H9 (cell line): ENCODE measurements around the gene KCNJ1. TPM values are rescaled to one million over a fixed set of nuclear protein-coding genes. Genes with fewer than 3 reads are reported as not detected.

Experiments
- DNase-seq: peaks from one replicate; pipeline ENCODE4 v3.0.0-alpha.2; 2017
- H2AFZ ChIP-seq: one replicate; pipeline ENCODE4 v1.6.1; 2013; ENCODE audit warnings: mild to moderate bottlenecking, low read length, control low read depth, moderate library complexity
- H2AK5ac ChIP-seq: 2 replicates; pipeline ENCODE4 v1.6.1; 2013; ENCODE audit warnings: low read length, control low read depth, mixed read lengths; ENCODE audit not compliant: insufficient read length
- H2BK120ac ChIP-seq: one replicate; pipeline ENCODE4 v1.6.1; 2013; ENCODE audit warnings: low read depth, mild to moderate bottlenecking, low read length, control low read depth, inconsistent platforms; ENCODE audit not compliant: poor library complexity, severe bottlenecking
- H2BK12ac ChIP-seq: 2 replicates; pipeline ENCODE4 v1.6.1; 2013; ENCODE audit warnings: low read length, control low read depth, mixed read lengths, low read depth; ENCODE audit not compliant: insufficient read length
- H2BK15ac ChIP-seq: 2 replicates; pipeline ENCODE4 v1.6.1; 2013; ENCODE audit warnings: low read depth, low read length, control low read depth
- H2BK20ac ChIP-seq: one replicate; pipeline ENCODE4 v1.6.1; 2013; ENCODE audit warnings: low read depth, mild to moderate bottlenecking, low read length, control low read depth, inconsistent platforms; ENCODE audit not compliant: poor library complexity, severe bottlenecking
- H2BK5ac ChIP-seq: 2 replicates; pipeline ENCODE4 v1.6.1; 2013; ENCODE audit warnings: low read length, control low read depth, mixed read lengths; ENCODE audit not compliant: insufficient read length
- H3K14ac ChIP-seq: 2 replicates; pipeline ENCODE4 v1.6.1; 2013; ENCODE audit warnings: low read length, control low read depth; ENCODE audit not compliant: insufficient read depth
- H3K18ac ChIP-seq: 2 replicates; pipeline ENCODE4 v1.6.1; 2013; ENCODE audit warnings: low read depth, mild to moderate bottlenecking, mixed read lengths, low read length, control low read depth; ENCODE audit not compliant: insufficient read length
- H3K23ac ChIP-seq: 2 replicates; pipeline ENCODE4 v1.6.1; 2013; ENCODE audit warnings: low read length, control low read depth, mixed read lengths, low read depth; ENCODE audit not compliant: insufficient read length
- H3K23me2 ChIP-seq: 2 replicates; pipeline ENCODE4 v1.6.1; 2013; ENCODE audit warnings: low read depth, mild to moderate bottlenecking, mixed read lengths, low read length, control low read depth; ENCODE audit not compliant: insufficient read length, poor library complexity, severe bottlenecking
- H3K27ac ChIP-seq: 2 replicates; pipeline ENCODE4 v1.5.1; 2013; ENCODE audit warnings: low read length, control low read depth, mixed read lengths, low read depth; ENCODE audit not compliant: insufficient read length
- H3K27me3 ChIP-seq: 2 replicates; pipeline ENCODE4 v1.6.1; 2013; ENCODE audit warnings: low read length, control low read depth, inconsistent platforms; ENCODE audit not compliant: insufficient read depth
- H3K4ac ChIP-seq: 2 replicates; pipeline ENCODE4 v1.6.1; 2013; ENCODE audit warnings: low read depth, mild to moderate bottlenecking, control low read depth, inconsistent platforms, low read length, moderate library complexity
- H3K4me1 ChIP-seq: 2 replicates; pipeline ENCODE4 v1.6.1; 2013; ENCODE audit warnings: low read length, control low read depth, inconsistent platforms; ENCODE audit not compliant: insufficient read depth
- H3K4me2 ChIP-seq: 2 replicates; pipeline ENCODE4 v1.6.1; 2013; ENCODE audit warnings: low read length, control low read depth, mixed read lengths; ENCODE audit not compliant: insufficient read length, insufficient read depth
- H3K56ac ChIP-seq: 2 replicates; pipeline ENCODE4 v1.6.1; 2013; ENCODE audit warnings: low read depth, mild to moderate bottlenecking, mixed read lengths, low read length, control low read depth; ENCODE audit not compliant: insufficient read length
- H3K79me1 ChIP-seq: 2 replicates; pipeline ENCODE4 v1.6.1; 2013; ENCODE audit warnings: low read depth, mild to moderate bottlenecking, moderate library complexity, low read length, control low read depth, inconsistent platforms; ENCODE audit not compliant: insufficient read depth, poor library complexity, severe bottlenecking
- H3K79me2 ChIP-seq: 2 replicates; pipeline ENCODE4 v1.6.1; 2013; ENCODE audit warnings: low read length, control low read depth, inconsistent platforms; ENCODE audit not compliant: insufficient read depth
- H3K9ac ChIP-seq: 2 replicates; pipeline ENCODE4 v1.6.1; 2013; ENCODE audit warnings: low read length, control low read depth, mixed read lengths; ENCODE audit not compliant: insufficient read length; ENCODE audit errors: extremely low read depth
- H3K9me3 ChIP-seq: one replicate; pipeline ENCODE4 v1.6.1; 2013; ENCODE audit warnings: low read depth, low read length, inconsistent platforms; ENCODE audit not compliant: control insufficient read depth
- H3T11ph ChIP-seq: one replicate; pipeline ENCODE4 v1.6.1; 2013; ENCODE audit warnings: mild to moderate bottlenecking, low read length, control low read depth, inconsistent platforms
- H4K20me1 ChIP-seq: one replicate; pipeline ENCODE4 v1.6.1; 2013; ENCODE audit not compliant: control insufficient read depth, insufficient read length, insufficient read depth
- H4K5ac ChIP-seq: 2 replicates; pipeline ENCODE4 v1.6.1; 2013; ENCODE audit warnings: low read depth, mild to moderate bottlenecking, mixed read lengths, low read length, control low read depth; ENCODE audit not compliant: insufficient read length
- H4K8ac ChIP-seq: replicated peaks from 2 replicates; pipeline ENCODE4 v1.6.1; 2013; ENCODE audit warnings: low read length, control low read depth, mixed read lengths, low read depth; ENCODE audit not compliant: insufficient read length
- H4K91ac ChIP-seq: 2 replicates; pipeline ENCODE4 v1.6.1; 2013; ENCODE audit warnings: low read depth, mild to moderate bottlenecking, moderate library complexity, mixed read lengths, low read length, control low read depth; ENCODE audit not compliant: insufficient read length
- H3K27ac Mint-ChIP-seq, 3 experiments: 2 replicates in 2 of 3; 3 replicates in 1 of 3; pipeline ENCODE4 v1.8.0; 2020 to 2021; ENCODE audit warnings: mixed read lengths in 3 of 3, mild to moderate bottlenecking in 1 of 3, moderate library complexity in 1 of 3
- H3K27me3 Mint-ChIP-seq: 2 replicates; pipeline ENCODE4 v1.8.0; 2021; ENCODE audit warnings: low read depth, mild to moderate bottlenecking, moderate library complexity, mixed read lengths
- H3K36me3 Mint-ChIP-seq, 3 experiments: 2 replicates in 2 of 3; 3 replicates in 1 of 3; pipeline ENCODE4 v1.8.0; 2020 to 2021; ENCODE audit warnings: low read depth in 3 of 3, mixed read lengths in 3 of 3; ENCODE audit not compliant: insufficient read depth in 1 of 3
- H3K4me1 Mint-ChIP-seq, 2 experiments: 2 replicates each; pipeline ENCODE4 v1.8.0; 2020; ENCODE audit warnings: mixed read lengths in 2 of 2
- H3K4me3 Mint-ChIP-seq, 2 experiments: 2 replicates in 1 of 2; 3 replicates in 1 of 2; pipeline ENCODE4 v1.8.0; 2020 to 2021; ENCODE audit warnings: mild to moderate bottlenecking in 2 of 2, mixed read lengths in 2 of 2, moderate library complexity in 1 of 2
- H3K9me3 Mint-ChIP-seq, 2 experiments: 2 replicates in 1 of 2; 3 replicates in 1 of 2; pipeline ENCODE4 v1.8.0; 2020; ENCODE audit warnings: mild to moderate bottlenecking in 2 of 2, mixed read lengths in 2 of 2, moderate library complexity in 1 of 2
- WGBS: extraction: QIAGEN DNeasy Blood & Tissue Kit; methylation state at CpG from one replicate; pipeline ENCODE4 v1.1.7; 2013; ENCODE audit warnings: missing lambda C conversion rate, low lambda C conversion rate, mixed read lengths; ENCODE audit not compliant: insufficient read length; ENCODE audit errors: extremely low coverage; 5-methylcytosine and 5-hydroxymethylcytosine counted together
- total RNA-seq: library from RNA; stranded (reverse); gene quantifications from 2 replicates; pipeline ENCODE4 v1.2.1, GENCODE V29; 2021
- TF ChIP-seq, protein P1 (sequence below): fragments of 200-600 bp; sonication (generic); conservative IDR thresholded peaks from 3 replicates; pipeline ENCODE4 v1.8.0; 2021; ENCODE audit warnings: antibody characterized with exemption, mild to moderate bottlenecking

The KCNJ1 gene
- total RNA-seq, 1 experiment from 2014 or later: not detected

DNA sequence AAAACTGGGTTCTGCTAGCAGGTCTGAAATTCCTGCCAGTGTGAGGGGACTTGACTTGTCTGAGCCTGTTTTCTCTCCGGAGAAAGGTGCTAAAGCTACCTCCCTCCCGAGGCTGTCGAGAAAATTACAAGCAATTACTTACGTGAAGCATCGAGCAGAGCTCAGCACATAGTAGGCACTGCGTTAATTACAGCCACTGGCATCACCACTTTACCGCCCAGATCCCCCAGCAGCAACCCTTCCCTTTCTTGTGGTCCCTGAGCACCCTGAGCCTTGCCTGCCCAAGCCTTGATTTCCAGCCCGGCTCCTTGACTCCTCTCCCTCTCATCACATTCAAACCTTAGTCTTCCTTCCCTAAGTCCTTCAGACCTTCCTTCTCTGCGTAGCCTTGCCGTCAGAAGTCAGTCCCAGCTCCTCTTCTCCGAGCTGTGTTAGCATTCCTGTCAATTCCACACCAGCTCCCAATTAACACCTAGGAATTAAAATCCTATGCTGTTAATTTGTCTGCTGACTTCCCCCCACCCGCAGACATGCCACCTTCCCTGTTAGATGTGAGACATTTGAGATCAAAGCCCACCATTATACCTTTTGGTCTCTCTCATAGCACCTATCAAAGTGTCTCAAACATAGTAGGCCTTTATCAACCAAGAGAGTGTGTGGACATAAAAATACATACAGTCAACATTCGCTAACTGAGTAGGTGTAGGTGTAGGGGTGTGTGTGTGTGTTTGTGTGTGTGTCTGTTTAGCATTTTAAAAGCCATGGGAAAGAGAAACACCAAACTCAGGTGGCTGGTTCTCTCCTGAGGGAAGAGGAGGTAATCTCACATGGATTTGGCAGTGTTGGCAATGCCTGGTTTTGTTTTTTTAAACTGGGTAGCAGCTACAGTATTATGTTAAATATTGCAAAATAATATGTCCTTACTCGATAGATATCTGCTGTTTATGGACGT is 21.2 kb upstream of the KCNJ1 start:
- H3K36me3 Mint-ChIP-seq: no peaks in the 10 kb centered on the region
- H3K4me1 ChIP-seq: no peaks in the 10 kb centered on the region
- H2AK5ac ChIP-seq: no peak overlapping the region
- no peak overlapping the region for H3K27ac ChIP-seq
- no peak for DNase-seq
- H3K23ac ChIP-seq: no peak overlapping the region
- no peak overlapping the region for H2BK5ac ChIP-seq
- H4K5ac ChIP-seq: no peak overlapping the region
- WGBS: no CpG with 5 or more reads among the region's 15 CpGs
- H3K4me3 Mint-ChIP-seq: no peak overlapping the region; a peak in 1 of 5 replicates
- no peak overlapping the region for H3K4ac ChIP-seq
- no peaks in the 10 kb centered on the region for H3K9me3 ChIP-seq
- no peak overlapping the region for H3K9ac ChIP-seq
- H3K27me3 ChIP-seq: peaks cover 48% of the 10 kb centered on the region
- peaks cover 8% of the 10 kb centered on the region for H3K23me2 ChIP-seq
- H3K14ac ChIP-seq: no peak overlapping the region
- H2BK20ac ChIP-seq: no peak overlapping the region
- no peaks in the 10 kb centered on the region; a peak in 1 of 5 replicates for H3K9me3 Mint-ChIP-seq
- no peak overlapping the region for H3K56ac ChIP-seq
- no peak overlapping the region for H4K91ac ChIP-seq
- H2BK15ac ChIP-seq: no peak overlapping the region
- H3K4me2 ChIP-seq: peak overlapping the region; percentile 9
- TF ChIP-seq, protein P1, sequence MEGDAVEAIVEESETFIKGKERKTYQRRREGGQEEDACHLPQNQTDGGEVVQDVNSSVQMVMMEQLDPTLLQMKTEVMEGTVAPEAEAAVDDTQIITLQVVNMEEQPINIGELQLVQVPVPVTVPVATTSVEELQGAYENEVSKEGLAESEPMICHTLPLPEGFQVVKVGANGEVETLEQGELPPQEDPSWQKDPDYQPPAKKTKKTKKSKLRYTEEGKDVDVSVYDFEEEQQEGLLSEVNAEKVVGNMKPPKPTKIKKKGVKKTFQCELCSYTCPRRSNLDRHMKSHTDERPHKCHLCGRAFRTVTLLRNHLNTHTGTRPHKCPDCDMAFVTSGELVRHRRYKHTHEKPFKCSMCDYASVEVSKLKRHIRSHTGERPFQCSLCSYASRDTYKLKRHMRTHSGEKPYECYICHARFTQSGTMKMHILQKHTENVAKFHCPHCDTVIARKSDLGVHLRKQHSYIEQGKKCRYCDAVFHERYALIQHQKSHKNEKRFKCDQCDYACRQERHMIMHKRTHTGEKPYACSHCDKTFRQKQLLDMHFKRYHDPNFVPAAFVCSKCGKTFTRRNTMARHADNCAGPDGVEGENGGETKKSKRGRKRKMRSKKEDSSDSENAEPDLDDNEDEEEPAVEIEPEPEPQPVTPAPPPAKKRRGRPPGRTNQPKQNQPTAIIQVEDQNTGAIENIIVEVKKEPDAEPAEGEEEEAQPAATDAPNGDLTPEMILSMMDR: peak; percentile 54; the same call in 2 of the 3 replicates
- H3K79me1 ChIP-seq: no peaks in the 10 kb centered on the region
- H2BK12ac ChIP-seq: no peak overlapping the region
- H3K18ac ChIP-seq: no peak overlapping the region
- H4K8ac ChIP-seq: no peak overlapping the region
- H4K20me1 ChIP-seq: no peaks in the 10 kb centered on the region
- peaks cover 27 to 36% of the 10 kb centered on the region in 2 experiments for H3K4me1 Mint-ChIP-seq
- H2BK120ac ChIP-seq: no peak overlapping the region
- H3K27me3 Mint-ChIP-seq: peaks cover 93% of the 10 kb centered on the region
- no peak overlapping the region for H3T11ph ChIP-seq
- H2AFZ ChIP-seq: no peak overlapping the region
- H3K27ac Mint-ChIP-seq: no peak overlapping the region
- no peaks in the 10 kb centered on the region for H3K79me2 ChIP-seq
